GM18499 (cell line): ENCODE results near the gene ABHD3.
"Not testable (repeated sequence)": the region's sequence is repeated elsewhere in the genome, so short reads cannot be mapped to it uniquely, and the experiment has no call there.

Experiments
- ATAC-seq: cut with Tn5 transposase; IDR thresholded peaks from one replicate; pipeline ENCODE4 v1.9.1; 2021; ENCODE audit warnings: moderate number of reproducible peaks; ENCODE audit not compliant: insufficient read depth, unreplicated experiment

The ABHD3 gene, protein sequence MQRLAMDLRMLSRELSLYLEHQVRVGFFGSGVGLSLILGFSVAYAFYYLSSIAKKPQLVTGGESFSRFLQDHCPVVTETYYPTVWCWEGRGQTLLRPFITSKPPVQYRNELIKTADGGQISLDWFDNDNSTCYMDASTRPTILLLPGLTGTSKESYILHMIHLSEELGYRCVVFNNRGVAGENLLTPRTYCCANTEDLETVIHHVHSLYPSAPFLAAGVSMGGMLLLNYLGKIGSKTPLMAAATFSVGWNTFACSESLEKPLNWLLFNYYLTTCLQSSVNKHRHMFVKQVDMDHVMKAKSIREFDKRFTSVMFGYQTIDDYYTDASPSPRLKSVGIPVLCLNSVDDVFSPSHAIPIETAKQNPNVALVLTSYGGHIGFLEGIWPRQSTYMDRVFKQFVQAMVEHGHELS

DNA sequence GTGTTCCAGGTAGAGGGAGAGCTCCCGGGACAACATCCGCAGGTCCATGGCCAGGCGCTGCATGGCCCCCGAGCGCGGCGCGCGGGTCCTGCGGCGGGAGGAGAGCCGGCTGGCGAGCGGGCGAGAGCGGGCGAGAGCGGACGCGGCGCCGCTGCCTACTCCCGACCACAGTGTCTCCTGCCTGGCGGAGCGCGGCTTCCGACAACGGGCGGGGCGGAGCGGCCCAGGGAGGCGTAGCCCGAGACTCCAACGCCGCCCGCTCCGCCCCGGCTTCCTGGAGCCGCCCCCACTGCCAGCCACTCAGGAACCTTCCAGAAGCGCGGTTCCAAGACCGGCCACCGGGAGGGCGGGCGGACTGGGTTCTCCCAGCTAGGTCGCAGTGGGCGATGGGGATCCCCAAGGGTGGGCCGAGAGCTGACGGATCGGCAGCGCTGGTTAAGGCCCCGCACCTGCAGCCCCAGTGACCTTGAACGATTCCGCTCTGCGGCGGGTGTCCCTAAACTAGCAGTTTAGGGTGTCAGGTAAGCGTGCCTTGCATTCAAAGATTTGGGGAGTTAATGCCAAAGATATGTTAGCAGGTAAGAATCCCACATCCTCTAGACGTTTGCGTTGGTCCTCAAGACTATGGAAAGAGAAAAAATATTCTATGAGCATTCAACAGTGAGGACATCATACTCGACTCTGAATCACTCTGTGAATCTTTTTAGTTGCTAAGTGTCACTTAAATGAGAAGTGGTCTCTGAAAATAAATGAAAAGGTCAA is at the start of gene ABHD3:
ABHD3 (minus strand) TSS at position 172 of the 762 bp plus-strand sequence; CDS start at position 63, 109 bp downstream.
- peak; percentile 80 for ATAC-seq

GRCh38 chr18:21747764-21748693 is 43.5 kb upstream of the ABHD3 start:
- ATAC-seq = no peak

DNA sequence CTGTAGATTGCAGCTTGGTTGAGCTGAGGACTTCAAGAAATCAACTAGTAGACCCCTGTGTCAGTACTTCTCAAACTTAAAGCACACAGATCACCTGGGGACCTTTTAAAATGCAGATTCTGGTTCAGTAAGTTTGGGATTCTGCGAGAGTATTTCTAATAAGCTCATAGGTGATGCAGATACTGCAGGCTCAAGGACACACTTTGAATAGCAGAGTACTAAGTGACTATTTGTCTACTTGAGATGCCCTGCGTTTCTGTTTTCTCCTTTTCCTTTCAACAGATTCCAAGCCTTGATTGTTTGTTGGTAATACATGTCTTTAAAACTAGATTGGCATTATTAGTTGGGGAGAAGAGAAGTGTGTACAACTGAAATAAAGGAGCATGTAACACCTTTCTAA is 42.7 kb upstream of the ABHD3 start:
- no peak for ATAC-seq

DNA sequence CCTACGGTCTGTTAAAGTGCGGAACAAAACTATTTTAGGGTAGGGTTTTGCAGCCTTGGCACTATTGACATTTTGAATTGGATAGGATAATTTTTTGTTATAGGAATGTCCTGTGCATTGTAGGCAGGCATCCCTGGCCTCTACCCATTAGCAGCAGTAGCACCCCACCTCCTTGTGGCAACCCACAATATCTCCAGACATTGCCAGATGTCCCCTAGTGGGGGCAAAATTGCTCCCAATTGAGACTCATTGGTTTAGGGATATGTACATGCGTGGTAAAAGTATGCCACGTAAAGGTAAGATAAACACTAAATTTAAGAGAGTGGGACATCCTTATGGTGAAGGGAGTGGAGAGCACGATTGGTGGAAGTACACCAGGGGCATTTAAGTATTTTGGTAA is 40.7 kb upstream of the ABHD3 start:
- no peak for ATAC-seq

DNA sequence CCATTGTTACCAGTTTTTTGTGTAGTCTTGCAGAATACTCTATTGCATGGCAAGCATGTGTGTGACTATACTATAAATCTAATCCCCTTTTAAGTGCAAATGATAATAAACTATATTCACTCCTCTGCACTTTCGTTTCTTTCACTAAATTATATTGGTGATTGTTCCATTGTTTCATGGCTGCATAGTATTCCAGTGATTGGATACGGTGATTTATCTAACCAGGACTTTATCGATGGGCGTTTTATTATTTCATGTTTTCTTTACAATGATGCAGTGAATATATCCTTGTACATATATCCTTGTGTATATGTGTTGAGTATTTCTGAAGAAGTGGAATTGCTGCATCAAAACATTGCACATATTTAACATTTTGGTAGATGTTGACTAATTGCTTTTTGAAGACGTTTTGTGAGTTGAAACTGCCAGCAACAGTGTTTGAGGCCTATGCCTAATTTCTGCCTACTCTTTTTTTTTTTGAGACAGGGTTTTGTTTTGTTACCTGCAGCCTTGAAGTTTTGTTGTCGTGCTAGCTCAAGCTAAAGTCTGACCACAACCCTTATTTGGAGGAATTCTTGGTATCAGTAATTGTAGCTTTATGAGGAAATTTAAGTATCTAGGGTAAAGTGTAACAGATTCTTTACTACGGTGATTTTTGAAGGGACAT is 38.7 kb upstream of the ABHD3 start:
- ATAC-seq = no peak

DNA sequence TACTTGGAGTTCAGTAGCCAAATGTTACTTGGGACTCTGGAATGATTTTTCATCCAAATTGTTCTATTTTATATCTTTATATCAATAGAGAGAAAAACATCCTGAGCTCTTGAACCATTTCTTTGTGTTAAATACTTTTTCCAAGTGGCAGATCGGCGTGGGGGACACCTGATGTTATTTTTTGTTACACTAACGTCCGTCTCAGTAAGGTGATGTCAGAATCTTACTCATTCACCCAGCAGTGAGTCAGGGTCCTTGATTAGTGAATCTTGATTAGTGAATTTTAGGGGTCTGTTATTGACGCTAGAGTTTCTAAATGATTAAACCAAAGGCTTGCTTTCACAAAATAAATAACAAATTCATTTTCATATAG is 37.7 kb upstream of the ABHD3 start:
- no peak for ATAC-seq

GRCh38 chr18:21741562-21742314 is 37.2 kb upstream of the ABHD3 start:
- no peak for ATAC-seq

DNA sequence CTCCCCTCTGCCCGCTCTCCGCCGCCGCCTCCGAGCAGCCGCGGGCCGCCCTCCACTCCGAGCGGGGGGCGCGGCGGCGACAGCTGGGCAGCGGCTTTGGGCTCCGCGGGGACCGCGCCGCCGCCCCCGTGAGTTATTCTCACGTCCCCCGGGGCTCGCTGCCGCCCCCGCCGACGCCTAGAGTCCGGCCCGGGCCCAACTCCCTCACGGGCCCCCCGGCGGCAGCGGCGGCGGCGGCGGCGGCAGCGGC is 36.7 kb upstream of the ABHD3 start:
- no peak for ATAC-seq

GRCh38 chr18:21740538-21741311 is 36.2 kb upstream of the ABHD3 start, which contains the start of gene MIB1:
Gene MIB1, plus strand, starts transcription at chr18:21740792. Its CDS starts 792 bp downstream, at chr18:21741584.
- ATAC-seq = peak; percentile 87

DNA sequence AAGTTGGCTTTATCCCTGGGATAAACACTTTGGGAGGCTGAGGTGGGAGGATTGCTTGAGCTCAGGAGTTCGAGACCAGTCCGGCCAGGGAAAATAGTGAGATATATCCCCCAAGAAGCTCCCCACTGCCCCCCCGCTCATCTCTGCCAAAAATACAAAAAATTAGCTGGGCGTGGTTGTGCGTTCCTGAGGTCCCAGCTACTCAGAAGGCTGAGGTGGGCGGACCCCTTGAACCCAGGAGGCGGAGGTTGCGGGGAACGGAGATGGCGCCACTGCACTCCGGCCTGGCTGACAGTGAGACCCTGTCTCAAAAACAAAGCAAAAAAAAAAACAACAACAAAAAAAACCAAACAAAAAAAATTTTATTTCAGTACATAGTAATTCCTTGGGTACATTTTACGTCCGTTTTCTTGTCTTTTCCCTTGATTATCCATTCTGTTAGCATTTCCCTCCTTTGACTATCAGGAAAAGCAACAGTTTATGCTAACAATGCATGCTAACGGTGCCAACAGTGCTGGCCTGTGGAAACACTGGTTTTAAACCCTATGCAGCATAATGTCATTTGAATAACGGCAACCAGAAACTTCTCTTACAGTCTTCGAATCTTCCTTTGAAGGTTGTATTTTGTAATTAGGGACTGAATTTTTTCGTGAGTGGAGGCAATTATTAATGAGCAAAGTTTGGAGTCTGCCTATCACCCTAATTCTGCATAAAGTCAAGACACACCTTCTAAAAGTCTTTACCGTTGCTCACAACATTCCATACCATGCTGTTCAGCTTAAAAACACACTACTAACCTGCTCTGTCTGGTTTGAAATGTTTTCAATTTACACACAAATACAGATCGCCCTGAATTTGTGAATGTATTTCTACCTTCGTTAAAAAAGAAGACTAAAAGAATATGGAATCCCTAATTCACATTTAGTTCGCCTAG is 35.3 kb upstream of the ABHD3 start:
- ATAC-seq = peak; percentile 7

GRCh38 chr18:21736926-21737325 is 32.4 kb upstream of the ABHD3 start:
- ATAC-seq = not testable (repeated sequence)

- ATAC-seq = no peak
Observed at GRCh38 chr18:21735452-21736015, 31.0 kb upstream of the ABHD3 start.

DNA sequence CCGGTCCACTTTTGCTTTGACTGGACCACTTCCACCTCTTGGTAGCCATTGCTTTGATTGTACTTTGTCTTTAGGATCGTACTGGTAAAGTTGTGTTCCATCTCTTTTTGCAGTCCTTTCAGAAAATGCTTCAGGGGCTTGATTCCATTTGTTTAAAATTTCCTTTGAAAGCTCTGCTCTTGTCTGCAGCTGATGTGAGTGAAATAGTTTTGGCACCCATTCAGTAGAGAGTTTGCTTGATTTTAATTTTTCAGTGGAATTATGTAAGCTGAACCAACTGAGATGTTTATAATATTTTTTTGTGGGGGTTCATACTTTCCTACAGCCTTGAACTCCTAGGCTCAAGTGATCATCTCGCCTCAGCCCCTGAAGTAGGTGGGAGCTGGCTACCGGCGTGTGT is 28.4 kb upstream of the ABHD3 start:
- ATAC-seq = no peak

- ATAC-seq = no peak
Observed at GRCh38 chr18:21727702-21728101, 23.1 kb upstream of the ABHD3 start.

DNA sequence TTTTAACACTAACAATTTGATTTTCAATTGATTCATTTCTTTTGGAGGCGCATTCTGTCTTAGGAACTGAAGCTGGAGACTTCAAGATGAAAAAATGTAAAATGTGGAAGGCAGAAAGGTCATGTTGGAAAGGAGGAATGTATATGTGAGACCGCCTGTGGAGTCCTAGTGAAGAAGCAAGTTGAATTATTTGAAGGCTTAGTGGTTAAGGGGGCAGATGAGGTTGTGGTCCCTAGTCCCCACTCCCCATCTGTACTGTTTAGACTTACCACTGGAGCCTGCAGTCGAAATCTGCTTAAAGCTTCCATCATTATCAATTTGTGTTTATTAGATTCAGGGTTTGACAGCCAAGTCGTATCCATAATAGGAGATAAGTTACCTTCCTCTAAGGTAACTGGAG is 20.6 kb upstream of the ABHD3 start:
- ATAC-seq = no peak

- no peak for ATAC-seq
Observed at GRCh38 chr18:21722687-21723086, 18.1 kb upstream of the ABHD3 start.

DNA sequence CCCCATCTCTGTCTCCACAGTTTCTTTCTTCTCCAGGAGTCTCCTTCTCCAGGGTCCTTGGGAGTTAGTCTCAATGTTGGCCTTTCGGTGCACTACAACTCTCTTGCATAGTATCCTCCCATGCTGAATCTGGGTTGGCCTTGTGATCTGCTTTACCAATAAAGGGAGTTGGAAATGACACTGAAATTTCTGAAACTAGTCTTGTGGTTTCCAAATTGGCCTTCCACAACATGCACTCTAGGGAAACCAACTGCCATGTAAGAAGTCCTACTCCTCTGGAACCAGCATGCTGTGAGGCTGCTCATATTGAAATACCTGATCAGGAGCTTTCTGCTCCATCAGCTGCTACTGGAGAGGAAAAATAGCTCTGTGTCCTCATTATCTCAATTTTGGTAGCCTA is 9.9 kb upstream of the ABHD3 start:
- no peak for ATAC-seq
